Fibroblast of lung (primary cell): Measurements from ENCODE around the gene UACA.

ENCODE experiments used
- CTCF ChIP-seq, 2 donors: IDR thresholded peaks in 1 of 2; conservative IDR thresholded peaks in 1 of 2; 1 replicate in 1 of 2; 2 replicates in 1 of 2; pipeline ENCODE4 v1.5.1; 2011 to 2012; ENCODE audit warnings: low read length in 2 of 2, control low read depth in 1 of 2, inconsistent platforms in 1 of 2, low read depth in 1 of 2, mild to moderate bottlenecking in 1 of 2
- EZH2 ChIP-seq: IDR thresholded peaks from 2 replicates; pipeline ENCODE4 v1.5.1; 2012; ENCODE audit warnings: low read length, control low read depth, mild to moderate bottlenecking; ENCODE audit errors: missing control alignments

GRCh38 chr15:70766597-70766996, 3.2 kb upstream of the UACA start:
- TF ChIP-seq CTCF (conservative IDR thresholded peaks at IDR 0.05 in 1 of 2, IDR thresholded peaks at IDR 0.05 in 1 of 2; ENCODE audit: low read depth in 1 of 2, low read length in 2 of 2) (no peak), EZH2 (no peak)
